ENCODE measurements around the gene MMP2.

DNA sequence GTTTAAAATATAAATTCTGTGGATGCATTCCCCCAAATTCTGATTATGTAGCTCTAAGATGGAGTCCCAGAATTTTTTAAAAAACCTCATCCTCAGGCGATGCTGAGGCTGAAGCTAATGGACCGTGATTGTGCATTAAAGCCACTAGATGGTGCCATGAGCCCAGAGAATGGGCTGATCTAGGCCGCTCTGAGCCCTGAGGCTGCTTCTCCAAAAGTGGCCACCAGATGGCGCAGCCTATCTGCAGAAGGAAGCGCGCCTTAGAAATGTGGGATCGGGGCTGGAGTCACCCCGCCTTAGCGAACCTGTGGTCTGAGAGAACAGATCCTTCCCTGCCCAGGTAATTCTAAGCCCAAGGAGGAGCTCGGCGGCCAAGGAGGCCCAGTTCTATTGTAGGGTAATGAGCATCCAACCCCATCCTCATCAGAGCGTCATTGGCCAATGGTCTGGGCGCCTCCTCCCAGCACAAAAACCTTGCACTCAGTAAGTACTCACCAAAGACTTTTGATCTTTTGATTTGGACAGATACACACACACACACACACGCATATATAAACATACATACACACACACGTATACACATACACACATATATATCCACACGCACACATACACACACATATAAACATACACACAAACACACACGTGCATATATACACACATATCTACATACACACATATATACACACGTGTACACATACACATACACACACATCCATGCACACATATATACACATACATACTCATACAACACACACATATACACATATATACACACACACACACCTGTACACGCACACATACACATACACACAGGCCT is 13.7 kb upstream of the MMP2 start:
- peak in 1 of 2 donors; percentile 28 for TF ChIP-seq POLR2A (IDR thresholded peaks at IDR 0.05)
- TF ChIP-seq, protein P1, sequence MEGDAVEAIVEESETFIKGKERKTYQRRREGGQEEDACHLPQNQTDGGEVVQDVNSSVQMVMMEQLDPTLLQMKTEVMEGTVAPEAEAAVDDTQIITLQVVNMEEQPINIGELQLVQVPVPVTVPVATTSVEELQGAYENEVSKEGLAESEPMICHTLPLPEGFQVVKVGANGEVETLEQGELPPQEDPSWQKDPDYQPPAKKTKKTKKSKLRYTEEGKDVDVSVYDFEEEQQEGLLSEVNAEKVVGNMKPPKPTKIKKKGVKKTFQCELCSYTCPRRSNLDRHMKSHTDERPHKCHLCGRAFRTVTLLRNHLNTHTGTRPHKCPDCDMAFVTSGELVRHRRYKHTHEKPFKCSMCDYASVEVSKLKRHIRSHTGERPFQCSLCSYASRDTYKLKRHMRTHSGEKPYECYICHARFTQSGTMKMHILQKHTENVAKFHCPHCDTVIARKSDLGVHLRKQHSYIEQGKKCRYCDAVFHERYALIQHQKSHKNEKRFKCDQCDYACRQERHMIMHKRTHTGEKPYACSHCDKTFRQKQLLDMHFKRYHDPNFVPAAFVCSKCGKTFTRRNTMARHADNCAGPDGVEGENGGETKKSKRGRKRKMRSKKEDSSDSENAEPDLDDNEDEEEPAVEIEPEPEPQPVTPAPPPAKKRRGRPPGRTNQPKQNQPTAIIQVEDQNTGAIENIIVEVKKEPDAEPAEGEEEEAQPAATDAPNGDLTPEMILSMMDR (IDR thresholded peaks at IDR 0.05) = peak; percentile 100
